B cell (primary cell): ENCODE results near the gene MGAT5. TPM values are rescaled to one million over a fixed set of nuclear protein-coding genes. Genes with fewer than 3 reads are reported as not detected.
A peak's percentile ranks its signal among the peaks of the same experiment; 100 is the strongest.

ENCODE experiments used
- ATAC-seq: fragments of 200-7000 bp; cut with Tn5 transposase; one replicate; pipeline ENCODE4 v1.10.0; 2021; ENCODE audit warnings: low read depth, mild to moderate bottlenecking, moderate number of reproducible peaks, moderate library complexity
- CTCF ChIA-PET: fragments of 350-600 bp; sonication (Branson Sonifier 250); formaldehyde crosslinking; loops from one replicate; lab custom pipeline; 2021; ENCODE audit warnings: antibody characterized with exemption, inconsistent platforms; lab: Charles Lee
- POLR2A ChIA-PET: fragments of 350-600 bp; sonication (Branson Sonifier 250); formaldehyde crosslinking; loops from one replicate; lab custom pipeline; 2021; ENCODE audit warnings: antibody characterized with exemption; lab: Charles Lee
- DNase-seq: peaks from one replicate; pipeline ENCODE4 v3.0.0; 2013
- H2AFZ ChIP-seq: 2 replicates; pipeline ENCODE4 v1.6.1; 2012; ENCODE audit warnings: mild to moderate bottlenecking, low read depth, low read length; ENCODE audit not compliant: insufficient read depth, poor library complexity, severe bottlenecking
- H3K27ac ChIP-seq, 2 donors: 1 replicate in 1 of 2; 2 replicates in 1 of 2; pipeline ENCODE4 v1.5.1; 2012 to 2013; ENCODE audit warnings: low read length in 2 of 2, mild to moderate bottlenecking in 2 of 2, moderate library complexity in 1 of 2
- H3K27me3 ChIP-seq, 4 experiments: fragments of 200-600 bp in 1 of 4; sonication (generic) in 1 of 4; replicated peaks in 1 of 4; 1 replicate in 2 of 4; 2 replicates in 2 of 4; pipeline versions ENCODE4 v1.6.1 to v1.7.0; 2013 to 2016; ENCODE audit warnings: low read length in 3 of 4, mild to moderate bottlenecking in 2 of 4, mixed read lengths in 1 of 4, moderate library complexity in 1 of 4; ENCODE audit not compliant: insufficient read depth in 4 of 4, control insufficient read depth in 3 of 4; ENCODE audit errors: control extremely low read depth in 1 of 4
- H3K36me3 ChIP-seq, 2 experiments: replicated peaks in 1 of 2; 1 replicate in 1 of 2; 2 replicates in 1 of 2; pipeline versions ENCODE4 v1.6.1 to v1.7.1; 2013; ENCODE audit warnings: low read length in 1 of 2; ENCODE audit not compliant: insufficient read depth in 2 of 2, control insufficient read depth in 1 of 2; ENCODE audit errors: control extremely low read depth in 1 of 2, extremely low read depth in 1 of 2
- H3K4me1 ChIP-seq, 2 donors: fragments of 200-600 bp in 1 of 2; sonication (generic) in 1 of 2; 1 replicate in 1 of 2; 2 replicates in 1 of 2; pipeline versions ENCODE4 v1.5.1 to v1.6.1; 2013 to 2017; ENCODE audit warnings: low read length in 2 of 2; ENCODE audit not compliant: control insufficient read depth in 2 of 2, insufficient read depth in 2 of 2
- H3K4me2 ChIP-seq: replicated peaks from 2 replicates; pipeline ENCODE3; 2012; ENCODE audit warnings: mild to moderate bottlenecking, low read depth, low read length; ENCODE audit not compliant: poor library complexity, severe bottlenecking
- H3K4me3 ChIP-seq, 5 experiments: fragments of 200-600 bp in 1 of 5; sonication (generic) in 1 of 5; 1 replicate in 3 of 5; 2 replicates in 2 of 5; pipeline versions ENCODE4 v1.5.1 to v1.7.0; 2011 to 2016; ENCODE audit warnings: low read length in 4 of 5, mild to moderate bottlenecking in 4 of 5, low read depth in 2 of 5, control low read depth in 1 of 5, moderate library complexity in 1 of 5; ENCODE audit not compliant: insufficient read depth in 1 of 5; ENCODE audit errors: control extremely low read depth in 1 of 5, extremely low read depth in 1 of 5
- H3K79me2 ChIP-seq: fragments of 200-600 bp; sonication (generic); one replicate; pipeline ENCODE4 v1.6.0; 2016; ENCODE audit warnings: low read length; ENCODE audit not compliant: control insufficient read depth, insufficient read depth
- H3K9ac ChIP-seq: fragments of 200-600 bp; sonication (generic); 2 replicates; pipeline ENCODE4 v1.6.1; 2017; ENCODE audit warnings: mild to moderate bottlenecking, low read length, moderate library complexity
- H3K9me3 ChIP-seq, 3 donors: one replicate each; pipeline versions ENCODE4 v1.6.1 to v1.7.1; 2013; ENCODE audit warnings: low read length in 2 of 3; ENCODE audit not compliant: control insufficient read depth in 2 of 3, insufficient read depth in 1 of 3; ENCODE audit errors: control extremely low read depth in 1 of 3
- H4K20me1 ChIP-seq: 2 replicates; pipeline ENCODE4 v1.6.0; 2012; ENCODE audit warnings: mild to moderate bottlenecking, low read length; ENCODE audit not compliant: insufficient read depth, control insufficient read depth, poor library complexity, severe bottlenecking
- H3K27ac Mint-ChIP-seq: one replicate; pipeline ENCODE4 v1.8.0; 2021; ENCODE audit warnings: mixed read lengths
- H3K27me3 Mint-ChIP-seq: one replicate; pipeline ENCODE4 v1.8.0; 2021; ENCODE audit warnings: mixed read lengths
- H3K4me1 Mint-ChIP-seq: one replicate; pipeline ENCODE4 v1.8.0; 2021; ENCODE audit warnings: mixed read lengths
- H3K4me3 Mint-ChIP-seq: one replicate; pipeline ENCODE4 v1.8.0; 2021; ENCODE audit warnings: mixed read lengths
- H3K9me3 Mint-ChIP-seq: one replicate; pipeline ENCODE4 v1.8.0; 2022; ENCODE audit warnings: mixed read lengths; ENCODE audit not compliant: insufficient read depth
- CTCF ChIP-seq: fragments of 200-600 bp; IDR thresholded peaks from one replicate; pipeline ENCODE4 v1.8.0; 2022; ENCODE audit warnings: antibody characterized with exemption, mild to moderate bottlenecking
- EZH2 ChIP-seq: IDR thresholded peaks from 2 replicates; pipeline ENCODE4 v1.6.1; 2012; ENCODE audit warnings: borderline replicate concordance, low read depth, mild to moderate bottlenecking, moderate library complexity, low read length; ENCODE audit not compliant: insufficient read depth, poor library complexity, severe bottlenecking
- WGBS: methylation state at CpG from one replicate; pipeline ENCODE4 v1.1.5; 2013; ENCODE audit warnings: missing lambda C conversion rate; ENCODE audit not compliant: insufficient coverage; 5-methylcytosine and 5-hydroxymethylcytosine counted together
- intact Hi-C: fragments of 100-400 bp; cut with micrococcal nuclease; formaldehyde crosslinking; loops from one replicate; pipeline ENCODE4 v1.10.0; 2022
- polyA plus RNA-seq: library from polyadenylated mRNA; depleted of rRNA; stranded (reverse); fragments of >200 nt; gene quantifications from 2 replicates; pipeline ENCODE4 v1.2.3, GENCODE V29; 2012
- total RNA-seq, 2 donors: library from RNA; stranded (reverse); fragments of 120-200 nt in 1 of 2; gene quantifications; 1 replicate in 1 of 2; 2 replicates in 1 of 2; pipeline versions ENCODE4 v1.2.3 to v1.2.4, GENCODE V29; 2013 to 2022

Gene MGAT5
- total and polyA plus RNA-seq, 2 donors (not counting 1 experiment from before 2014, with no cell fraction given), result 27.2 to 184 TPM

GRCh38 chr2:134435936-134436335, 182.1 kb downstream of the MGAT5 start:
- Mint-ChIP-seq H3K27me3 (no peaks in the 10 kb centered on the region), H3K9me3 (no peaks in the 10 kb centered on the region), H3K4me3 (no peak overlapping the region), H3K27ac (peak overlapping the region; percentile 34), H3K4me1 (no peaks in the 10 kb centered on the region)
- Histone ChIP-seq H3K27me3 (no peaks in the 10 kb centered on the region), H3K4me1 (no peaks in the 10 kb centered on the region), H2AFZ (no peak overlapping the region), H3K79me2 (peaks cover 16% of the 10 kb centered on the region), H3K9ac (no peak overlapping the region), H3K27ac (peak overlapping the region in 1 of 2 donors; percentile 9), H3K4me2 (no peak overlapping the region), H3K9me3 (no peaks in the 10 kb centered on the region), H4K20me1 (peaks cover 42% of the 10 kb centered on the region), H3K4me3 (no peak overlapping the region), H3K36me3 (peaks cover 4 to 99% of the 10 kb centered on the region in 2 experiments)
- POLR2A ChIA-PET, result no interaction called here
- CTCF ChIA-PET, result interaction anchor here (0.7 to 1.7 kb wide), 5 partner anchors 9 to 556 kb away, joined by 3 to 6 read pairs (median 3); no protein-coding TSS in a partner anchor
- ATAC-seq, result no peak
- no peak for DNase-seq
- no peak for TF ChIP-seq EZH2
- TF ChIP-seq CTCF, result no peak
- intact Hi-C loops, result no loop called here

GRCh38 chr2:134436706-134437105, 182.8 kb downstream of the MGAT5 start:
- Histone ChIP-seq H3K36me3 (peaks cover 6 to 100% of the 10 kb centered on the region in 2 experiments), H3K79me2 (peaks cover 9% of the 10 kb centered on the region), H4K20me1 (peaks cover 47% of the 10 kb centered on the region), H3K4me1 (no peaks in the 10 kb centered on the region), H3K27ac (no peak overlapping the region), H3K9ac (no peak overlapping the region), H3K9me3 (no peaks in the 10 kb centered on the region), H3K4me3 (no peak overlapping the region), H3K27me3 (no peaks in the 10 kb centered on the region), H2AFZ (no peak overlapping the region), H3K4me2 (no peak overlapping the region)
- no peak for ATAC-seq
- no peaks in the 10 kb centered on the region for H3K9me3 Mint-ChIP-seq
- peak overlapping the region; percentile 6 for H3K27ac Mint-ChIP-seq
- intact Hi-C loops, result no loop called here
- no peaks in the 10 kb centered on the region for H3K27me3 Mint-ChIP-seq
- TF ChIP-seq EZH2 (no peak), CTCF (no peak)
- no peaks in the 10 kb centered on the region for H3K4me1 Mint-ChIP-seq
- ChIA-PET CTCF (interaction anchor here (0.7 to 1.7 kb wide), 3 partner anchors 10 to 557 kb away, joined by 3 to 6 read pairs (median 5); no protein-coding TSS in a partner anchor), POLR2A (no interaction called here)
- no peak for DNase-seq
- WGBS, result 100% methylated on average over 2 of the region's 7 CpGs
- no peak overlapping the region for H3K4me3 Mint-ChIP-seq
